Left lobe of liver (tissue), 2 donors: Measurements from ENCODE around the gene CRLF1. TPM values are rescaled to one million over a fixed set of nuclear protein-coding genes. Genes with fewer than 3 reads are reported as not detected.

Experiments
- ATAC-seq: fragments of 200-7000 bp; cut with Tn5 transposase; one replicate; pipeline ENCODE4 v1.9.1; 2020; ENCODE audit warnings: mild to moderate bottlenecking, moderate library complexity
- DNase-seq: peaks from one replicate; pipeline ENCODE4 v3.0.0-alpha.2; 2020; ENCODE audit warnings: low spot score
- total RNA-seq: library from RNA; stranded (reverse); gene quantifications from one replicate; pipeline ENCODE4 v1.2.1, GENCODE V29; 2021
- donor health status: DM: no; HTN: no; CAD: no; lungs with moderate emphysema.
- donor health status: DM: no; HTN: yes; CAD: no.

CRLF1 gene, protein sequence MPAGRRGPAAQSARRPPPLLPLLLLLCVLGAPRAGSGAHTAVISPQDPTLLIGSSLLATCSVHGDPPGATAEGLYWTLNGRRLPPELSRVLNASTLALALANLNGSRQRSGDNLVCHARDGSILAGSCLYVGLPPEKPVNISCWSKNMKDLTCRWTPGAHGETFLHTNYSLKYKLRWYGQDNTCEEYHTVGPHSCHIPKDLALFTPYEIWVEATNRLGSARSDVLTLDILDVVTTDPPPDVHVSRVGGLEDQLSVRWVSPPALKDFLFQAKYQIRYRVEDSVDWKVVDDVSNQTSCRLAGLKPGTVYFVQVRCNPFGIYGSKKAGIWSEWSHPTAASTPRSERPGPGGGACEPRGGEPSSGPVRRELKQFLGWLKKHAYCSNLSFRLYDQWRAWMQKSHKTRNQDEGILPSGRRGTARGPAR
- 0.20 TPM for total RNA-seq

DNA sequence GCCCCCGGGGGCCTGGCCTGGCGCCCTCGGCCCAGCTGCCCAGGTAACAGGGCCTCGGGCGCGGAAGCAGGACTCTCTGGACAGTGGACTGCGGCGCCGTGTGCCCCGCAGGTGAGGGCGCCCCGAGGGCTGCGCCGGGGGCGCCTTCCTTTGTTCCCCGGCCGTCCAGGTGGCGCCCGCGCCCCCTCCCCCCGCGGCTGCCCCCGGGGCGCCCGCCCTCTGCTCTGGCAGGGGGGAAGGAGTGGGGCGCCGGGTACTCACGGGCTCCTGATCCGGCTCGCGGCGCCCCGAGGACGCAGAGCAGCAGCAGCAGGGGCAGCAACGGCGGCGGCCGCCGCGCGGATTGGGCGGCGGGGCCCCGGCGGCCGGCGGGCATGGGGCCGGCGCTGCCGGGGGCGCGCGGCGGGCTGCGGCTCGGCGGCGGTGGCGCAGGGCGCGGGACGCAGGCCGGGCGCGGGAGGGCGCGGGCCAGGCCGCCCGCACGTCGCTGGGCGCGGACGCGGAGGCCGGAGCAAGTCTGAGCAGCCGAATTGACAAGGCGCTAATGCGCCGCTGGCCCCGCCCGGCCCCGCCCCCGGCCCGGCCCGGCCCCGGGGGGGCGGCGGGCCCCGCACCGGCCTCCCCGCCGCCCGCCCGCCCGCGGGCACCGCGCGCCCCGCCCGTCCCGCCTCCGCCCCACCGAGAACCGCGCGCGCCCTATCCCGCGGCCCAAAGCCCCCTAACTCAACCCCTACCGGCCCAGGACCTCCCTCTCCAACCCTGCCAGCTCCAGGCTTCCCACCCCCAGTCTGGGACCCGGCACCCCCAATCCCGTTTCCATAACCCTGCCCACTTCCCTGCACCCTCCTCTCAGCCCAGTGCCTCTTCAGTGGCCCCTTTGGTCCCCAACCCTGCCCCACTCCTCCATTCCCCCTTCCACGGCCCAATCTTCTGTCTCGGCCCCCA lies at the start of gene CRLF1:
Gene CRLF1, minus strand, starts transcription at position 519 of the 945 bp plus-strand sequence. Its CDS starts 143 bp downstream, at position 376.
- DNase-seq (no peak), ATAC-seq (no peak)

DNA sequence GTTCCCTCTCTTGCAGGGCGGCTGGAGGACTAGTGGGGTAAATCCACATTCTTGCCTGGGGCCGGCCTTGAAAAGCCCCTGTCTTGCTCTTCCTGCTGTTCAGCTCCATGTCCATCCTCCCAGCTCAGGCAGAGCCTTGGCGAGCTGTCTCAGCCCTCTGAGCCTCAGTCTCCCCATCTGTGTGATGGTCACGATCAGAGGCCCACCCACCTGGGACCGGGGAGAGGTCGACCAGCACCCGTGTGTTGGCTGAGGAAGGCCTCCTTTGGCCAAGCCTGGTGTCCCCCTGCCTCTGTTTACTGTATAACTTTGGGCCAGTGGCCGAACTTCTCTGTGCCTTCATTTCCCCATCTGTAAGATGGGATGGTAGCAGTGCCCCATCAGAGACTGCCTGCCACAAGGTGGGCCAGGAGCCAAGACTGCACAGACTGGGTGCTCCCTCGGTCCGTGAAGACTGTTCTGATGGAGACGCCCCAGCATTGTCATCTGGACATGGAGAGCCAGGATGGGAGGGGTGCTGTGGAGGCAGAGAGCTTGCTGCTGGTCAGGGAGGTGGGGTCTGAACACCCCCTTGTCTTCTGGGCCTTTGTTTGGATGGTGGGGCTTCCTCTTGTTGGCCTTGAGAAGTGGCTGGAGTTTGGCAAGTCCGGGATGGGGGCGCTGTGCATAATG lies 48.7 kb upstream of the CRLF1 start:
- ATAC-seq (no peak), DNase-seq (no peak)

DNA sequence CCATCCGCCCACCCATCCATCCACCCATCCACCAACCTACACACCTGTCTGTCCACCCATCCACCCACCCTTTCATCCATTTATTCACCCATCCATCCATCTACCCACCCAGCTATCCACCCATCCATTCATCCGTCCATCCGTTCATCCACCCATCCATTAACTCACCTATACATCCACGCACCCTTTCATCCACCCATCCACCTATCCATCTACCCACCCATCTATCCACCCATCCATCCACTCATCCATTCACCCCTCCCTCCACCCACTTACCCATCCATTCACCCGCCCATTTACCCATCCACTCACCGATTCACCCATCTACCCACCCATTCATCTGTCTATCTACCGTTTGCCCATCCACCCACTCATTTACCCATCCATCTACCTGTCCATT lies 47.9 kb upstream of the CRLF1 start:
- no peak for DNase-seq
- no peak for ATAC-seq

DNA sequence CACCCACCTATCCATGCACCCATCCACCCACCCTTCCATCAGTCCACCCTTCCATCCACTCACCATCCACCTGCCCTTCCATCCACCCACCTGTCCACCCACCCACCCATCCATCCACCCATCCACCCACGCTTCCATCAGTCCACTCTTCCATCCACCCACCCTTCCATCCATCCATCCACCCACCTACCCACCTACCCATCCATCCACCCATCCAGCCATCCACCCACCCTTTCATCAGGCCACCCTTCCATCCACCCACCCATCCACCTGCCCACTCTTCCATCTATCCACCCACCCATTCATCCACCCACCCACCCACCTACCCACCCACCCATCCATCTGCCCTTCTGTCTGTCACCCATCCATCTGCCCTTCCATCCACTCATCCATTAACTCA lies 47.3 kb upstream of the CRLF1 start:
- ATAC-seq: no peak
- DNase-seq: no peak

DNA sequence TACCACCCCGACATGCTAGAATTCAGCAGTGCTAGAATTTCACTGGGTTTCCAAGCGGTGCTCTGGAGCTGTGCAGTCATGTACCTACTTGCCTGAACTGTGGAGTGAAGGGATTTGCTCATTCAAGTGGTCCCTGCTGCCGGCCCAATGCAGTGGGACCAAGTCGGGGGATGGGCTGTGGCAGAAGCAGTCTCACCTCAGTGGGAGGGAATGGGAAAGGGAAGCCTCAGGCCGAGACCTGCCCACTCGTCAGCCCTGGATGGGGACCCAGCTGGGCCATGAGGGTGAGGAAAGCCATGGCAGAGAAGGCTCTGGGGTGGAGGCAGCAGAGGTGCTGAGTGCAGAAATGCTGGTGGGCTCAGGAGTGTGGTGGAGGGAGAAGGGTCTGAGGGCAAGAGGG lies 45.1 kb upstream of the CRLF1 start:
- DNase-seq (no peak), ATAC-seq (no peak)

DNA sequence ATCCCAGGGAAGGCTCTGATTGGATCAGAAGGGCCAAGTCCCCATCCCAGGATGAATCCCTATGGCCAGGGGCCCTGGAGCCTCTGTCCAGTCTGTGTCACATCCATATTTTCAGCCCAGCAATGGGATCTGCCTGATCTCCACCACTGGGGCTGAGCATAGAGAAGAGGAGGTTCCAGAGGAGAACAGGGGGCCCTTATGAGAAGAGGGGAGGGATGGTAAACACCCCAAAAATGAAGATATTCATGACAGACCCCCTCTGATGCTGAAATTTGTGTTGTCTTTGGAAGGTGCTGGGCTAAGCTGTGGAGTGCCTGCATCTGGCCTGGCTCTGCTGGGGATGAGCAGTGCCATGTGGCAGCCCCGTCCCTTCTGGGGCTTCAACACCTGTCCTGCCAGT lies 44.7 kb upstream of the CRLF1 start:
- ATAC-seq (no peak), DNase-seq (no peak)

DNA sequence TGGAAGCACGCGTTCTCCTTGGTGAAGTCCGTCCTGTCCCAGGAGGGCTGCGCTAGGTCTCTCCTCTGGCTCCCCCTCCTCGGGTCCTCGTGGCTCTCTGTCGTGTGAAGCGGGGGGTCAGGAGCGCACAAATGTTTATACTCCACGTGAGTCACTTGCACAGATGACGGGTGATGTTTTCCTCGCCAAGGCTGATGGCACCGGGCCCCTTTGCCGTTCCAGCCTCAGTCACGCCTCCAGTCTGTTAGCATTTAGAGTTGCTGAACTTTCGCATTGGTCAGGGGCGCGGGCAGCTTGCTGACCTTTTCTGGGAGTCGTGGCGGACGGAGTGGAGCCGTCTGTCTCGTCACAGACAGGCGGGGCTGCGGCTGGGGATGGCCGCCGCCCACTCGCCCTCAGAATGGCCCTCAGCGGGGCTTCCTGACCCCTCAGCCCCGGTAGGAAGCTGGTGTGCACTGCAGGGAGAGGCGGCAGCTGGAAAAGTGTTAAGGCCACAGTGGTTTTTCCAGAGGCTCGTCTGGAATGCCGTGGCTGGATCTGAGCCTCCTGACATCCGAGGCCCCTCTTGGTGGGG lies 44.0 kb upstream of the CRLF1 start:
- ATAC-seq (peak; percentile 40), DNase-seq (no peak)

DNA sequence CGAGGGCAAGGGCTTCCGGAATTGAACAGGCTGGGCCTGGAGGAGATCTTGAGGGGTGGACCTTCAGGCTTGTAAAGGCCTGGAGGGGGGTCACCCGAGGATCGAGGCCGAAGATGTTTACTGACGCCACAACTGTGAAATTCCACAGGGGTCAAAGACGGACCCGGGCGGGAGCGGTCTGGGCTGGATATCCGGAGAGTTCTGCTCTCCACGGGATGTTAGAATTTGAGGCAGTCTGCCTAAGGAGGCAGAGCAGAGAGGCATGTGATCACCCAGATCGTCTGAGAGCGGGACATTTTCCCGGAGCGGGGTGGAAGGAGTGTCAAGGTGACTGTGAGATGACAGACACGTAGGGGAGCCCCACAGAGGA lies 43.4 kb upstream of the CRLF1 start:
- DNase-seq (no peak), ATAC-seq (peak; percentile 55)

DNA sequence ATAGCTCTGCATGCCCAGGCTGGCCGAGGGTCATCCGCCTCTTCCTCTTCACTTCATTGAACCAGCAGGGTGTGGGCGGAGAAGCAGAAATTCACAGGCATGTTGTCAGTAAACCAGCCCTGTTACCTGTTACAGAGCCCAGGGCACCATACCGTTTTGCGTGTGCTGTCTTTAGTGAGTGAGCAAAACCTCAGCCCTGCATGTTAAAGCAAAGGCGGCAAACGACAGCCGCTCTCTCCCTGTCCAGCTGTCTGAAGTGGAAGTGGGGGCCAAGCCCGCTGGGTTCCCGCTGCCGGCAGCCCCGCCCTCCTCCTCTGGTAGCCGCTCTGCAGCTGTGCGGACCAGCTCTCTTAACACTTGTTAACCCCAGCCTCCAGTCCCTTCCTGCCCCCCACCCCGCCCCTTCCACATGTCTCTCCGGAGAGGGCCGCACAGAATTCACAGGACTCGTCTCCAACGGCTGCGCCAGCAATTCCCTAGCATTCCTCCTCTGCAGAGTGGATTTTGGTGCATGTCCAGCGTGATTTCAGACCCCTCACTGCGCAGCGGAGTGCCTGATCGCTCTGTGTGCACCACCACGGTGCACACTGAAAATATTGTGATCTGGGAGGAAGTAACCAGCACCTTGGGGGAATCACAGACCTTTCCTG lies 42.9 kb upstream of the CRLF1 start:
- ATAC-seq (peak; percentile 45), DNase-seq (no peak)

DNA sequence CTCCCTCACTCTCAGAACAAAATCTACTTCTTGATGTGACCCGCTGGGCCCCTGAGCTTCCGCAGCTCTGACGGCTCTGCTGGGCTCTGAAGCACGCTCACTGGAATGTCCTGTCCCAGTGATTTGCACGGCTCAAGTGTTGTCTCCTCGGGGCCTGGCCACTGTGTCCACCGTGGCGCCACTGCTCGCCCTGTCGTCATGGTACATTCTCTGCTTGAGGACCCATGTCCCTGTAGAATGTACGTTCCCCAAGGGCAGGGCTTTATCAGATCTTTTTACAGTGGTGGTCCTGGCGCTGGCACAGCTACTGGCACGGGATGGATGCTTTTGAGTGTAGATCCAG lies 42.3 kb upstream of the CRLF1 start:
- DNase-seq: no peak

DNA sequence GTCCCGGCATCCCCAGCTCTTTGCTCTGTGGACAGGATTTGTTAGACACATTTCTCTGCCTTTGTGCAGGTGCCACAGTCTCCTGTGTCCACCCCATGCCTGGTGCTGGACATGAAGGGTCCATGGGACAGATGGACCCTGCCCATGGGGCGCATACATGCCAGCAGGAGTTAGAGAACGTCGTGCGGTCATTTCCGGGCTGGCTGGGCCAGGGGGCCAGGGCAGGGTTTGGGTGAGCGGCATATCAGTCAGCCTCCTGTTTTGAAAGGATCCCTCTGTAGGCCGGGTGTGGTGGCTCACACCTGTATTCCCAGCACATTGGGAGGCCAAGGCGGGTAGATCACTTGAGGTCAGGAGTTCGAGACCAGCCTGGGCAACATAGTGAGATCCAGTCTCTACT lies 41.2 kb upstream of the CRLF1 start:
- no peak for ATAC-seq

More for the DNA sequence above, 42.3 kb upstream of the CRLF1 start:
- ATAC-seq: no peak

DNA sequence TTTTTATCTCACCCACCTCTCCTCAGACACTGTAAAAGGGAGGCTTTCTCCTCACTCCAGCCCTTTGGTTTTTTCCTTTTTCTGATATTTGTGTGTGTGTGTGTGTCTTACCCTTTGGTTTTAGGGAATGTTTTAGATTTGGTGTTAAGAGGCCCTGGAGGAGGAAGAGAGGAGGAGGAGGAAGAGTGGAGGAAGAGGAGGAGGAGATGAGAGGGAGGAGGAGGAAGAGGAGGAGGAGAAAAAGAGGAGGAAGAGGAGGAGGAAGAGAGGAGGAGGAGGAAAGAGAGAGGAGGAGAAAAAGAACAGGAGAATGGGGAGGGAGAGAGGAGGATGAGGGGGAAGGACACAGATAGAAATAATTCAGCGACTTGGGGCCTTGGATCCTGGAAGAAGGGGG lies 40.8 kb upstream of the CRLF1 start:
- DNase-seq (no peak), ATAC-seq (no peak)

More for the DNA sequence above, 41.2 kb upstream of the CRLF1 start:
- no peak for DNase-seq

DNA sequence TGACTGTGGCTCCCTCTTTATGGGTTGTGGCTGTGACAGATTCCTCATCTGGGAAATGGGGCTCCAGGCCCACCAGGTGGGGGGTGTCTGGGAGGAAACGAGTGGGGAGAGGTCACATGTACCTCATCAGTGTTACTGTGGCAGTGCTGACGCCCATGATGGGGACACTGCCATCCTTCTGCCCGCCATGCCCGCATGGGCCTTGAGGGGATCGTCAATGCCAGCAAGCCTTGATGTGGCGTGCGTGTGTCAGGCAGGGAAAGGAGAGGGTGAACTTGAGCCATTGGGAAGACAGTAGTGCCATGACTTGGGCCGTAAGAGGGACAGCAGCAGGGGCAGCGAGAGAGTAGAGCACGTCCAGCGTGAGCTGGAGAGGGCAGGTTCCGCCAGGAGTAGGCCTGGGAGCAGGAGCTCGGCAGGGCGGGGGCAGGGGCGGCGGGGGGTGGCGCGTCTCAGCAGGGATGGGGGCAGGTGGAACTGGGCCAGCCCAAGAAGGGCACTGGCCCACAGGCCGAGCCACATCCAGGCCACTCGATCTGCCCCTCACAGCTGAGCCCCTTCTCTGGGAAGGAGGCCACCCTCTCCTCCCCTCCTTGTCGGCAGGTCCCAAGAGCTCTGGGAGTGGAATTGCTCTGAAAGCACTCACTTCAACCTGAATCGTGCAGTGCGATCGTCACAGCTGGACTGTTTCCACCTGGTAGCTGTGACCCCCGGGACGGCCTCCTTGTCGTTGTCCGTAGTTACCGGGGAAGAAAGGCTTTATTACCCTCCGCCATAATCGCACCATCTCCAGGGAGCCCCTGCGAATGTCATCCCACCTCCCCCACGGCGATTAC lies 40.2 kb upstream of the CRLF1 start:
- ATAC-seq: no peak
- no peak for DNase-seq

DNA sequence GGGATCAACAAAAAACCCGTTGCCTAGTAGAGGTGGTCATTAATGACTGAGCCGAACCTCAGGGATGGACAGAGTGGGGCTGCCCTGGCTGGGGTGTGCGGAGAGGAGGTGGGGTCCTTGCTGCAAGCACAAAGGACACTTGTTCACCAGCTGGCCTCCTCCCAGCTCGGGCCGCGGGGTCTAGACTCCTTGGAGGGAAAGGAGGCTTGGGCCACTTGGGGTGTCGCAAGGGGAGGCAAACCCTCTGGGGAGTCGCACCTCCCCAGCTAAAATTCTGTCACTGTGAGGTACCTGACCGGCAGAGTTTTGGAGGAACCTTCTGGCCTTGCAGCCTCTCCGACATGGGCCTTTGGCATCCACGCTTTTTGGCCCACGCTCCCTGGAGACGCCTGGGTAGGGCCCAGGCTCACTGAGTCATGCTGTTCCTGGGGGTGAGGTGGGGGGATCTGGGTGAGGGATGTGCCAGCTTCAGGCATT lies 38.5 kb upstream of the CRLF1 start:
- ATAC-seq (no peak), DNase-seq (no peak)

DNA sequence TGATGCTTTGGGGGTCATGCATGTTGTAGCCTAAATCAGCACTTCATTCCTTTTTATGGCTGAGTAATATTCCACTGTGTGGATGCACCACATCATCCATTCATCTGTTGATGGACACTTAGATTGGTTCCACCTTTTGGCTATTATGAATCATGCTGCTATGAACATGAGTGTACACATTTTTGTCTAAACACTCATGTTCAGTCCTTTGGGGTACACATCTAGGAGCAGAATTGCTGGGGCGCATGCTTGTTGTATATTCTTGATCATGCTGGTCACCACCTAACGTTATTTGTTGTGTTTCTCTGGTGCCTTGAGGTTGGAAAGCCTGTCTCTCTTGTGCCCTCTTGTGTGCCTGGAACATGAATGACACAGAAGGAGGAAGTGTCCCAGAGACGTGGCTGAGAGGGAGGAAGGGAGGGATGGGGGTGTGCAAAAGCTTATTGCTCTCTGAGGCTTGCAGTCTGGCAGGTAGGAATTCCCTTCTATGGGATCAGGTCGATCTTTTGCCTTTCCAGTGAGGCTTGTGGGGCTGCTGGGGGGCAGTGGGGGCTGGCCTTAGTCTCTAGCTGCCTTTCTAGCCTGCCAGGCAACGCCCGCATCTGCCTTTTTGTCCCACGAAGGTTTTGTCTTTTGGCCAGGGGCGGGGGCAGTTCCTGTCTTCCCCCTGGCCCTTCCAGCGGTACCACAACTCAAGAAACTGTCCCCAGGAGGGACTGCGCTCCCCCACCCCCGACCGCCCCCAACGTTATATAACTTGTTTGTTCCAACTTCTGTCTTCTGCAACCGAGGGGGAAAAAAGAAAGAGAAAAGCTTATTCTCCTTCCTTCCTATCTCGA lies 37.8 kb upstream of the CRLF1 start:
- ATAC-seq (peak; percentile 45), DNase-seq (no peak)

DNA sequence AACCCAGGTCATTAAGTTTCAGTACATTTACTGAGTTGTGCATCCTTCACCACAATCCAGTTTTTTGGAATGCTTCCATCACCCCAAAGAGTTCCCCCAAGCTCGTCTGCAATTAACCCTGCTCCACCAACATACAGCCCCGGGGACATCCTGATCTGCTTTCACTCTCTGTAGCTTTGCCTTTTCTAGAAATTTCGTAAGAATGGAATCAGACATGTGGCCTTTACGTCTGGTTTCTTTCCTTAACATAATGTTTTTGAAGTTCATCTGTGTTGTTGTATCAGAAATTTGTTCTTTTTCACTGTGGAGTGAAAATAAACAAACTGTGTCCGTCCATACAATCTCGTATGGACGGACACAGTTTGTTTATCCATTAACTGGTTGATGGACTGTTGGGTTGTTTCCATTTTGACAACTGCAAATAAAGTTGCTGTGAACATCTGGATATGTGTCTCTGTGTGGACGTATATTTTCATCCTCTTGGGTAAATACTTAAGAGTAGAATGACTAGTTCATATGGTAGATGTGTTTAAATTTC lies 33.2 kb upstream of the CRLF1 start:
- DNase-seq (no peak), ATAC-seq (no peak)

DNA sequence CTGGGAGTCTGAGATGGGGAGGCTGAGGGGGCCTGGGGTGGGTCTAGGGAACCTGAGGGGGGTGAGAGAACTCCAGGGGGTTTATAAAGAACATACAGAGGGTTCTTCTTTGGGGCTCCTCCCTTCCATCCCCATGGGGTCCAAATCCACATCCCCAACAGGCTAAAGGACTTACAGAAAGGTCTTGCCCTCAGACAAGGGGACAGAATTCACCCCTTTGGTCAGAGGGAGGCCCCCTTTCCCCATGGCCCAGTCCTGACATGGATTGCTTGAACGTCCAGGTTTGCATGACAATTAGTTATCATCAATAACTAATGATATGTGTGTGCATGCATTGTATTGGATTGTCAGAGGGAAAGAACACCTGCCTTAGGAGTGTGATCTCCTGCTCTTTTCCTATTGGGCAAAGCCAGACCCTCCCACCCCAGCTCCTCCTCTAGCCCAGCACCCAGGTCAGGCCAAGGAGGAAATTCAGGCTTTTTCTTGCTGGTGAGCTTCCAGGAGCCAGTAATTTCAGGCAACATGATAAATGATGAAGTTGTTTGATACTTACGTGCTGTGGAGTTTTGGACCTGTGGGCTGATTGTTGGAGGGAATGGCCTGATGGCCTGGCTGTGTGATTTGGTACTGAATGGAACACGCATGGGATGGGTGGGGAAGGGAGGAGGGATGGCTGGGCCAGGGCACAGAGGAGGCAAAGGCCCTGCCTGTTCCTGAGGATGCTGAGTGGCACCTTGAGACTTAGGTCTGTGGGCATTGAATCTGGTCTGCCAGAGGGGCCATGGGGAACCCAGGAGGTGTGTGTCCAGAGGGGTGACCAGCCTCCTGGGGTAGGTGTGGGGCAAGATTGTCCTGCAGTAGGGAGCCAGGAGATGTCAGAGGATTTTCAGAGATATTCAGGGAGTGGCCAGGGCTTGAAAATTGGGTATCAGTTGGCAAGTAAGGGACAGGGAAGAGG lies 31.4 kb upstream of the CRLF1 start:
- peak; percentile 44 for ATAC-seq
- DNase-seq: no peak
